Jurkat, Clone E6-1 (cell line): ENCODE measurements around the gene GALNT9.
"Not testable (repeated sequence)": the region's sequence is repeated elsewhere in the genome, so short reads cannot be mapped to it uniquely, and the experiment has no call there.

ENCODE experiments used
- DNase-seq: peaks from one replicate; pipeline ENCODE4 v3.0.0-alpha.2; 2011; ENCODE audit warnings: low read depth, low spot score
- H3K4me3 ChIP-seq: 2 replicates; pipeline ENCODE4 v1.5.1; 2011; ENCODE audit warnings: mild to moderate bottlenecking, low read length, control low read depth, moderate library complexity

GALNT9 gene

GRCh38 chr12:132359971-132360370 is 30.6 kb upstream of the GALNT9 start:
- no peak for DNase-seq
- H3K4me3 ChIP-seq = no peak overlapping the region

GRCh38 chr12:132359551-132359950 is 30.2 kb upstream of the GALNT9 start:
- DNase-seq = no peak
- H3K4me3 ChIP-seq = no peak overlapping the region

- H3K4me3 ChIP-seq, DNase-seq: not testable (repeated sequence)
These were observed 29.1 kb upstream of the GALNT9 start for GRCh38 chr12:132358241-132359225.

- no peak overlapping the region for H3K4me3 ChIP-seq
- DNase-seq = no peak
These were observed 28.3 kb upstream of the GALNT9 start for GRCh38 chr12:132357623-132358186.

GRCh38 chr12:132356691-132357622 is 27.6 kb upstream of the GALNT9 start:
- no peak for DNase-seq
- H3K4me3 ChIP-seq = no peak overlapping the region

GRCh38 chr12:132355742-132356681 is 26.6 kb upstream of the GALNT9 start:
- no peak for DNase-seq
- no peak overlapping the region for H3K4me3 ChIP-seq

GRCh38 chr12:132354982-132355680 is 25.7 kb upstream of the GALNT9 start:
- H3K4me3 ChIP-seq = no peak overlapping the region
- no peak for DNase-seq

- H3K4me3 ChIP-seq = no peak overlapping the region
- no peak for DNase-seq
These were observed 25.0 kb upstream of the GALNT9 start for GRCh38 chr12:132354211-132354981.

GRCh38 chr12:132353811-132354210 is 24.4 kb upstream of the GALNT9 start:
- no peak overlapping the region for H3K4me3 ChIP-seq
- DNase-seq = no peak

- H3K4me3 ChIP-seq = no peak overlapping the region
- no peak for DNase-seq
These were observed 23.8 kb upstream of the GALNT9 start for GRCh38 chr12:132352896-132353800.

- no peak overlapping the region for H3K4me3 ChIP-seq
- no peak for DNase-seq
These were observed 22.5 kb upstream of the GALNT9 start for GRCh38 chr12:132351751-132352495.

GRCh38 chr12:132349501-132350131 is 20.2 kb upstream of the GALNT9 start:
- no peak overlapping the region for H3K4me3 ChIP-seq
- DNase-seq = no peak

- DNase-seq = no peak
- H3K4me3 ChIP-seq = no peak overlapping the region
These were observed 18.8 kb upstream of the GALNT9 start for GRCh38 chr12:132348176-132348575.

- DNase-seq = no peak
- no peak overlapping the region for H3K4me3 ChIP-seq
These were observed 17.9 kb upstream of the GALNT9 start for GRCh38 chr12:132347176-132347855.
